OCI-LY7 (cell line): ENCODE measurements around the gene TMEM156. TPM values are rescaled to one million over a fixed set of nuclear protein-coding genes. Genes with fewer than 3 reads are reported as not detected.
"Not testable (repeated sequence)": the region's sequence is repeated elsewhere in the genome, so short reads cannot be mapped to it uniquely, and the experiment has no call there.

Experiments used
- BruUV-seq: library from RNA; stranded (reverse); fragments of 400-500 nt; replicated peaks from 2 replicates; lab custom pipeline; 2021; lab: Mats Ljungman, UMichigan
- CTCF ChIA-PET: fragments of 300-600 bp; sonication (Branson Sonifier 250); formaldehyde crosslinking; loops from one replicate; lab custom pipeline; 2022; ENCODE audit warnings: antibody characterized with exemption; ENCODE audit not compliant: unreplicated experiment; lab: Charles Lee
- POLR2A ChIA-PET: fragments of 300-600 bp; sonication (Branson Sonifier 250); formaldehyde crosslinking; loops from one replicate; lab custom pipeline; 2022; ENCODE audit warnings: antibody characterized with exemption; lab: Charles Lee
- DNase-seq: peaks from one replicate; pipeline ENCODE4 v3.0.0-alpha.2; 2015; ENCODE audit warnings: low spot score
- H2AFZ ChIP-seq: fragments of 200-600 bp; sonication (generic), shearing (Covaris generic); 2 replicates; pipeline ENCODE4 v1.6.1; 2014; ENCODE audit warnings: mild to moderate bottlenecking, antibody characterized with exemption, low read length, moderate library complexity
- H3K27ac ChIP-seq: fragments of 200-600 bp; sonication (generic); 2 replicates; pipeline ENCODE4 v1.5.1; 2014; ENCODE audit warnings: mixed run types, low read depth, mild to moderate bottlenecking, moderate library complexity, low read length, inconsistent platforms; ENCODE audit not compliant: poor library complexity, severe bottlenecking
- H3K36me3 ChIP-seq: fragments of 200-600 bp; sonication (generic); 2 replicates; pipeline ENCODE4 v1.6.1; 2014; ENCODE audit warnings: mild to moderate bottlenecking, antibody characterized with exemption, low read length, moderate library complexity, mixed read lengths; ENCODE audit not compliant: insufficient read depth
- H3K4me1 ChIP-seq: fragments of 200-600 bp; sonication (generic); 2 replicates; pipeline ENCODE4 v1.5.1; 2014; ENCODE audit warnings: mild to moderate bottlenecking, low read length; ENCODE audit not compliant: insufficient read depth, poor library complexity, severe bottlenecking
- H3K4me2 ChIP-seq: fragments of 200-600 bp; sonication (generic); 2 replicates; pipeline ENCODE4 v1.6.1; 2014; ENCODE audit warnings: mild to moderate bottlenecking, low read length
- H3K4me3 ChIP-seq: fragments of 200-600 bp; sonication (generic); 2 replicates; pipeline ENCODE4 v1.5.1; 2014; ENCODE audit warnings: mild to moderate bottlenecking, low read depth, low read length; ENCODE audit not compliant: poor library complexity, severe bottlenecking
- H3K79me2 ChIP-seq: fragments of 200-600 bp; sonication (generic); 2 replicates; pipeline ENCODE4 v1.6.1; 2016; ENCODE audit warnings: low read depth, mild to moderate bottlenecking, low read length, moderate library complexity, mixed read lengths; ENCODE audit not compliant: insufficient read depth
- H3K9me2 ChIP-seq: fragments of 200-600 bp; sonication (generic); 2 replicates; pipeline ENCODE4 v1.6.1; 2016; ENCODE audit warnings: mild to moderate bottlenecking, low read length, mixed read lengths; ENCODE audit not compliant: insufficient read depth
- H3K9me3 ChIP-seq: fragments of 200-600 bp; sonication (generic); 2 replicates; pipeline ENCODE4 v1.6.1; 2014; ENCODE audit warnings: mild to moderate bottlenecking, mixed run types, low read length, mixed read lengths
- H4K20me1 ChIP-seq: fragments of 200-600 bp; sonication (generic); 2 replicates; pipeline ENCODE4 v1.6.1; 2014; ENCODE audit warnings: mild to moderate bottlenecking, antibody characterized with exemption, low read length, moderate library complexity, mixed read lengths; ENCODE audit not compliant: insufficient read depth
- CTCF ChIP-seq: fragments of 200-600 bp; sonication (generic); conservative IDR thresholded peaks from 2 replicates; pipeline ENCODE4 v1.5.1; 2014; ENCODE audit warnings: mild to moderate bottlenecking, antibody characterized with exemption, low read length, moderate library complexity, mixed read lengths
- EZH2phosphoT487 ChIP-seq: fragments of 200-600 bp; sonication (generic); IDR thresholded peaks from 2 replicates; pipeline ENCODE4 v1.6.1; 2018; ENCODE audit warnings: low read depth, borderline replicate concordance, mild to moderate bottlenecking, mixed run types, antibody characterized with exemption, low read length, moderate library complexity, mixed read lengths
- intact Hi-C: fragments of 100-400 bp; cut with micrococcal nuclease; formaldehyde crosslinking; loops from one replicate; pipeline ENCODE4 v1.10.0; 2022; ENCODE audit not compliant: unreplicated experiment
- total RNA-seq, 2 experiments: library from RNA; depleted of rRNA in 1 of 2; stranded (reverse); fragments of >200 nt in 1 of 2; shearing (Covaris generic) in 1 of 2; gene quantifications; 2 replicates each; pipeline ENCODE4 v1.2.3, GENCODE V29; 2014 to 2022

Gene TMEM156
- total RNA-seq, 2 experiments from 2014 or later, result 29.0 to 29.4 TPM

- CTCF ChIA-PET, result no interaction called here
- POLR2A ChIA-PET, result no interaction called here
These were observed 12.1 kb downstream of the TMEM156 start for GRCh38 chr4:39020130-39020529.

GRCh38 chr4:39014028-39014427, 18.2 kb downstream of the TMEM156 start:
- Histone ChIP-seq H3K4me2 (no peak overlapping the region), H2AFZ (no peak overlapping the region), H3K4me3 (no peak overlapping the region), H3K9me3 (peaks cover 24% of the 10 kb centered on the region; the same call in 1 of the 2 replicates), H4K20me1 (no peaks in the 10 kb centered on the region), H3K9me2 (no peaks in the 10 kb centered on the region), H3K27ac (no peak overlapping the region), H3K79me2 (peaks cover 6% of the 10 kb centered on the region; the same call in 1 of the 2 replicates), H3K4me1 (no peaks in the 10 kb centered on the region), H3K36me3 (peaks cover 35% of the 10 kb centered on the region)
- intact Hi-C loops, result no loop called here
- TF ChIP-seq EZH2phosphoT487 (no peak), CTCF (no peak)
- ChIA-PET CTCF (no interaction called here), POLR2A (interaction anchor here (0.5 to 1.8 kb wide), 5 partner anchors 9 to 384 kb away, joined by 3 to 5 read pairs (median 3); no protein-coding TSS in a partner anchor)
- BruUV-seq, result no TSS peak
- DNase-seq, result no peak

More at GRCh38 chr4:39020130-39020529, 12.1 kb downstream of the TMEM156 start:
- peaks cover 38% of the 10 kb centered on the region for H3K79me2 ChIP-seq
- intact Hi-C loops, result no loop called here
- TF ChIP-seq CTCF (no peak), EZH2phosphoT487 (no peak)
- no peaks in the 10 kb centered on the region for H4K20me1 ChIP-seq
- H3K9me2 ChIP-seq, result no peaks in the 10 kb centered on the region
- no peak for DNase-seq
- peaks cover 54% of the 10 kb centered on the region for H3K36me3 ChIP-seq
- no peak overlapping the region for H3K4me3 ChIP-seq
- H3K9me3 ChIP-seq, result peaks cover 17% of the 10 kb centered on the region; the same call in 1 of the 2 replicates
- no TSS peak for BruUV-seq
- no peak overlapping the region for H3K27ac ChIP-seq
- peaks cover 5% of the 10 kb centered on the region for H3K4me1 ChIP-seq
- no peak overlapping the region for H2AFZ ChIP-seq
- no peak overlapping the region for H3K4me2 ChIP-seq

GRCh38 chr4:39004758-39005157, 27.5 kb downstream of the TMEM156 start:
- no TSS peak for BruUV-seq
- H3K36me3 ChIP-seq, result peaks cover 11% of the 10 kb centered on the region
- H3K4me2 ChIP-seq, result no peak overlapping the region
- H2AFZ ChIP-seq, result no peak overlapping the region
- TF ChIP-seq EZH2phosphoT487 (no peak), CTCF (no peak)
- DNase-seq, result no peak
- intact Hi-C loops, result no loop called here
- POLR2A ChIA-PET, result interaction anchor here (0.7 to 0.9 kb wide), 2 partner anchors 10 to 92 kb away, joined by 3 to 4 read pairs; no protein-coding TSS in a partner anchor
- H4K20me1 ChIP-seq, result no peaks in the 10 kb centered on the region
- H3K27ac ChIP-seq, result no peak overlapping the region
- H3K4me3 ChIP-seq, result no peak overlapping the region
- H3K9me2 ChIP-seq, result no peaks in the 10 kb centered on the region
- CTCF ChIA-PET, result no interaction called here
- peaks cover 9% of the 10 kb centered on the region; the same call in 1 of the 2 replicates for H3K9me3 ChIP-seq
- H3K4me1 ChIP-seq, result no peaks in the 10 kb centered on the region
- peaks cover 20% of the 10 kb centered on the region; the same call in 1 of the 2 replicates for H3K79me2 ChIP-seq

- H3K4me1 ChIP-seq, BruUV-seq, H3K4me2 ChIP-seq, H3K79me2 ChIP-seq, intact Hi-C loops, H3K27ac ChIP-seq, H3K4me3 ChIP-seq, H4K20me1 ChIP-seq, DNase-seq, H3K9me2 ChIP-seq, H2AFZ ChIP-seq, CTCF ChIA-PET: not testable (repeated sequence)
- POLR2A ChIA-PET, result interaction anchor here (0.7 kb wide), 1 partner anchor 1083 kb away, joined by 3 read pairs; no protein-coding TSS in a partner anchor
- Histone ChIP-seq H3K36me3 (peaks cover 29% of the 10 kb centered on the region), H3K9me3 (peaks cover 12% of the 10 kb centered on the region; the same call in 1 of the 2 replicates)
These were observed 30.2 kb downstream of the TMEM156 start for GRCh38 chr4:39002058-39002457.
